ENCODE results near the gene METTL8.

DNA sequence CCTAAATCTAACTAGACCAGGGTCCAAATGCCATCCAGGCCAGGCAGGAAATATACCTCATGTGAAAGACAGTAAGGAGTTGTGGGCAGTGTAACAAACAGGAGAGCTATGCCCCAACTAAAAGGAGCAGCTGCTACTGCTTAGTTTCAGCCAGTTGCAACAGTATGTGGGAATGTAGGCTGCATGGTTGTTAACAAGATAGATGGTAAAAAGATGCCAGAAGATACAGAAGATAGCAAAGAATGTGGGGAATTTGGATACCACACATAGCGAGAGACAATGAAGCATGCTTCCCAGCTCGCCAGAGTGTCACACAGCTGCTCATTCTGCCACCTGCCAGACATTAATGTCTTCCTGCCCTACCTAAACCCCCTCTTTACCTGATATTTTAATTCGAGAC is 49.1 kb upstream of the METTL8 start:
- TF ChIP-seq, protein P1, sequence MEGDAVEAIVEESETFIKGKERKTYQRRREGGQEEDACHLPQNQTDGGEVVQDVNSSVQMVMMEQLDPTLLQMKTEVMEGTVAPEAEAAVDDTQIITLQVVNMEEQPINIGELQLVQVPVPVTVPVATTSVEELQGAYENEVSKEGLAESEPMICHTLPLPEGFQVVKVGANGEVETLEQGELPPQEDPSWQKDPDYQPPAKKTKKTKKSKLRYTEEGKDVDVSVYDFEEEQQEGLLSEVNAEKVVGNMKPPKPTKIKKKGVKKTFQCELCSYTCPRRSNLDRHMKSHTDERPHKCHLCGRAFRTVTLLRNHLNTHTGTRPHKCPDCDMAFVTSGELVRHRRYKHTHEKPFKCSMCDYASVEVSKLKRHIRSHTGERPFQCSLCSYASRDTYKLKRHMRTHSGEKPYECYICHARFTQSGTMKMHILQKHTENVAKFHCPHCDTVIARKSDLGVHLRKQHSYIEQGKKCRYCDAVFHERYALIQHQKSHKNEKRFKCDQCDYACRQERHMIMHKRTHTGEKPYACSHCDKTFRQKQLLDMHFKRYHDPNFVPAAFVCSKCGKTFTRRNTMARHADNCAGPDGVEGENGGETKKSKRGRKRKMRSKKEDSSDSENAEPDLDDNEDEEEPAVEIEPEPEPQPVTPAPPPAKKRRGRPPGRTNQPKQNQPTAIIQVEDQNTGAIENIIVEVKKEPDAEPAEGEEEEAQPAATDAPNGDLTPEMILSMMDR (IDR thresholded peaks at IDR 0.05), result no peak
- TF ChIP-seq POLR2A (IDR thresholded peaks at IDR 0.05; ENCODE audit: low read length) (no peak), POLR2AphosphoS2 (conservative IDR thresholded peaks at IDR 0.05; ENCODE audit: low read length) (no peak), JUN (IDR thresholded peaks at IDR 0.05) (no peak), RNF2 (IDR thresholded peaks at IDR 0.05; ENCODE audit: borderline replicate concordance, low read depth) (no peak), JUNB (IDR thresholded peaks at IDR 0.05) (no peak), EP300 (IDR thresholded peaks at IDR 0.05) (no peak), RCOR1 (IDR thresholded peaks at IDR 0.05; ENCODE audit: low read depth, low read length) (no peak)
- TF ChIP-seq, protein P2, sequence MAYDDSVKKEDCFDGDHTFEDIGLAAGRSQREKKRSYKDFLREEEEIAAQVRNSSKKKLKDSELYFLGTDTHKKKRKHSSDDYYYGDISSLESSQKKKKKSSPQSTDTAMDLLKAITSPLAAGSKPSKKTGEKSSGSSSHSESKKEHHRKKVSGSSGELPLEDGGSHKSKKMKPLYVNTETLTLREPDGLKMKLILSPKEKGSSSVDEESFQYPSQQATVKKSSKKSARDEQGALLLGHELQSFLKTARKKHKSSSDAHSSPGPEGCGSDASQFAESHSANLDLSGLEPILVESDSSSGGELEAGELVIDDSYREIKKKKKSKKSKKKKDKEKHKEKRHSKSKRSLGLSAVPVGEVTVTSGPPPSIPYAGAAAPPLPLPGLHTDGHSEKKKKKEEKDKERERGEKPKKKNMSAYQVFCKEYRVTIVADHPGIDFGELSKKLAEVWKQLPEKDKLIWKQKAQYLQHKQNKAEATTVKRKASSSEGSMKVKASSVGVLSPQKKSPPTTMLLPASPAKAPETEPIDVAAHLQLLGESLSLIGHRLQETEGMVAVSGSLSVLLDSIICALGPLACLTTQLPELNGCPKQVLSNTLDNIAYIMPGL (CRISPR knock-in tag; IDR thresholded peaks at IDR 0.05; ENCODE audit: borderline replicate concordance), result no peak

All from A549 (cell line).